Suprapubic skin (tissue), 3 donors: ENCODE measurements around the gene FANCB.

ENCODE experiments used
- CTCF ChIP-seq, 2 donors: fragments of 200-600 bp in 1 of 2; fragments of 450-650 bp in 1 of 2; sonication (generic) in 1 of 2; IDR thresholded peaks; one replicate each; pipeline ENCODE4 v1.5.1; 2016 to 2019; ENCODE audit warnings: antibody characterized with exemption in 2 of 2, mild to moderate bottlenecking in 1 of 2, moderate library complexity in 1 of 2
- POLR2A ChIP-seq, 2 donors: fragments of 450-650 bp; IDR thresholded peaks; one replicate each; pipeline ENCODE4 v1.6.1; 2017; ENCODE audit warnings: antibody characterized with exemption in 2 of 2, mild to moderate bottlenecking in 2 of 2, moderate library complexity in 2 of 2

- TF ChIP-seq CTCF (IDR thresholded peaks at IDR 0.05), result no peak
- TF ChIP-seq POLR2A (IDR thresholded peaks at IDR 0.05), result no peak
These were observed 40.4 kb upstream of the FANCB start for GRCh38 chrX:14913241-14913640.
